Measurements from ENCODE around the gene HOXC13. TPM values are rescaled to one million over a fixed set of nuclear protein-coding genes. Genes with fewer than 3 reads are reported as not detected.

Gene HOXC13
- total and polyA plus RNA-seq, 2 of the 13 experiments (the other 11 are each of a cell fraction or from before 2014, with no cell fraction given) = 0.07 TPM; not detected in 1

DNA sequence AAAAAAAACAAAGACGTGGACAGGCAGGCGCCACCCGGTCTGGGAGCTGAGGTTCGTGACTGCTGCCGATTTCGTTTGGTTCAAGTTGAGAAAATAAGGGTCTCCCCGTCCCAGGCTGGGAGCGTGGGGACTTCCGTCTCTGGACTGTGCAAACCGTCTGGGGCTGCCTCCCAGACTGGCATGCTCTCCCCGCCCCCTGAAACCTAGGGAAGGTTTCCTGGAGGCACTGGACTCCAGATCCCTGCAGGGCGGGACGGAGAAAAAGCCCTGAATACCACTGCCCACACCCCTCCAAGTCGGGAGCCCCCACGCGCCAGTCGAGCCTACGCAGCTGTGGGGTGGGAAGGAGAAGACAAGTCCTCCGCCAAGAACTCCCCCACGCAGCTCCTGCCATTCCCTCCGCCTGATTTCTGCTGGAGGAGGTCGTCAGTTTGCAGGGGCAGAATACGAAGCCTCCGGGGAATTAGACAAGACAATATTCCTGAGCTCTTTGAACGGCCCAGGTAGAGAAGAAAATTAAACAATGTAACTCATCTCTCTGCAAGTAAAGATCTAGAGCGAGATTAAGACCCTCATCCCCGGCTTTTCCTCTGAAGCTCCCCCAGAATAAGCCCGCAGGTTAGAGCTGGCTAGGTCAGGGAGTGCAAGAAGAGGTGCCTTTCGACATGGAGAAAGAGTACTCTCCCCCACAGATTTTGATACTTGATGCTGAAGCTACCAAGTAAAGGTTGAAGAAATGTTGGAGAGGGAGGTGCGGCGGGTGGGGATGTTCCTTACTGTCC is 10.4 kb upstream of the HOXC13 start (continued):
- TF ChIP-seq ZNF44 (CRISPR knock-in tag; IDR thresholded peaks at IDR 0.05) = no peak

DNA sequence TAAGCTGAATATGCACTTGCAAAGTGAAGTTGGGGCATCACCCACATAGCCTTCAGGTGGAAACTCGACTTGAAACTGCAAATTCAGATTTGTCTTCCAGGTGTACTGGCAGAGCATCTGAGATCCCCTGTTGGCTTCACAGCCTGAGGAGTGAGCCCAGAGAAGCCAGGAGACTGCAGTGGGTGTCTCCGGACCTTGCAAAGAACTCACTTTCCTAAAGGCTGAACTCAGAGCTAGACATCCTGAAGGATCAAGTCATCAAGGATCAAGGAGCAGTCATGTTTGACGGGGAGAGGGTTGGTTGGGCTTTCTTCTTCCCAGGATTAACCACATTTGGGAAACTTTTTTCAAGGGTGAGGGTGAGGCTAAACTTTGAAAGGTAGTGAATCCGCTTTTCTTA is 9.1 kb upstream of the HOXC13 start:
- TF ChIP-seq MYNN (CRISPR knock-in tag; IDR thresholded peaks at IDR 0.05; ENCODE audit: low read depth) (no peak), DMAP1 (CRISPR knock-in tag; IDR thresholded peaks at IDR 0.05) (no peak), NONO (IDR thresholded peaks at IDR 0.05) (no peak), NONO (CRISPR knock-in tag; conservative IDR thresholded peaks at IDR 0.05) (no peak), ZNF546 (CRISPR knock-in tag; conservative IDR thresholded peaks at IDR 0.05) (no peak), KMT2A (CRISPR knock-in tag; IDR thresholded peaks at IDR 0.05) (no peak), ATF7 (IDR thresholded peaks at IDR 0.05) (no peak), ATF7 (CRISPR knock-in tag; IDR thresholded peaks at IDR 0.05) (no peak), ZNF709 (CRISPR knock-in tag; IDR thresholded peaks at IDR 0.05) (no peak), NFIB (CRISPR knock-in tag; IDR thresholded peaks at IDR 0.05; ENCODE audit: borderline replicate concordance) (no peak), ZNF543 (CRISPR knock-in tag; IDR thresholded peaks at IDR 0.05) (no peak), SATB2 (CRISPR knock-in tag; IDR thresholded peaks at IDR 0.05) (no peak), ZNF17 (CRISPR knock-in tag; IDR thresholded peaks at IDR 0.05) (no peak), ZNF10 (CRISPR knock-in tag; IDR thresholded peaks at IDR 0.05; ENCODE audit: borderline replicate concordance, low read depth) (no peak), ZNF883 (CRISPR knock-in tag; IDR thresholded peaks at IDR 0.05; ENCODE audit: not compliant biosample characterization) (no peak), SUZ12 (IDR thresholded peaks at IDR 0.05; ENCODE audit: low read depth, low read length) (no peak), ZNF740 (CRISPR knock-in tag; IDR thresholded peaks at IDR 0.05) (no peak), ZNF547 (CRISPR knock-in tag; IDR thresholded peaks at IDR 0.05) (no peak), ZNF556 (CRISPR knock-in tag; IDR thresholded peaks at IDR 0.05; ENCODE audit: borderline replicate concordance) (no peak)
- TF ChIP-seq, protein P1, sequence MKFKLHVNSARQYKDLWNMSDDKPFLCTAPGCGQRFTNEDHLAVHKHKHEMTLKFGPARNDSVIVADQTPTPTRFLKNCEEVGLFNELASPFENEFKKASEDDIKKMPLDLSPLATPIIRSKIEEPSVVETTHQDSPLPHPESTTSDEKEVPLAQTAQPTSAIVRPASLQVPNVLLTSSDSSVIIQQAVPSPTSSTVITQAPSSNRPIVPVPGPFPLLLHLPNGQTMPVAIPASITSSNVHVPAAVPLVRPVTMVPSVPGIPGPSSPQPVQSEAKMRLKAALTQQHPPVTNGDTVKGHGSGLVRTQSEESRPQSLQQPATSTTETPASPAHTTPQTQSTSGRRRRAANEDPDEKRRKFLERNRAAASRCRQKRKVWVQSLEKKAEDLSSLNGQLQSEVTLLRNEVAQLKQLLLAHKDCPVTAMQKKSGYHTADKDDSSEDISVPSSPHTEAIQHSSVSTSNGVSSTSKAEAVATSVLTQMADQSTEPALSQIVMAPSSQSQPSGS (CRISPR knock-in tag; IDR thresholded peaks at IDR 0.05) = no peak
- 3% methylated on average over 4 of the region's 4 CpGs for WGBS (ENCODE audit: low lambda C conversion rate)
- Histone ChIP-seq H3K36me3 (replicated peaks in 1 of 2; ENCODE audit: control insufficient read depth in 1 of 2, insufficient read depth in 2 of 2, low read length in 2 of 2) (no peaks in the 10 kb centered on the region), H2AFZ (ENCODE audit: low read length) (no peak overlapping the region), H3K27ac (ENCODE audit: extremely low read length, insufficient read depth, low read length) (no peak overlapping the region), H3K4me3 (replicated peaks in 1 of 3; ENCODE audit: insufficient read depth in 1 of 3, low read depth in 2 of 3, low read length in 3 of 3) (no peak overlapping the region), H3K79me2 (ENCODE audit: insufficient read depth, low read length) (no peaks in the 10 kb centered on the region), H3K4me1 (ENCODE audit: insufficient read depth, low read length) (no peaks in the 10 kb centered on the region), H3K9me3 (ENCODE audit: low read length) (no peaks in the 10 kb centered on the region), H3K9ac (ENCODE audit: insufficient read depth, low read depth, low read length) (no peak overlapping the region), H3K27me3 (ENCODE audit: control insufficient read depth in 1 of 2, insufficient read depth in 2 of 2, low read length in 2 of 2) (peaks cover 4 to 87% of the 10 kb centered on the region in 2 experiments), H3K4me2 (ENCODE audit: low read depth, low read length) (no peak overlapping the region), H4K20me1 (ENCODE audit: insufficient read depth, low read length) (no peaks in the 10 kb centered on the region)
- POLR2A ChIA-PET = no interaction called here
- DNase-seq (ENCODE audit: low spot score) (no peak), ATAC-seq (no peak), FAIRE-seq (no peak)
- in situ Hi-C loops (cut with HindIII; ENCODE audit: extremely low pct_ligation_motif_present, low pct_unique_long_range_greater_than_20kb) = loop anchor here (25.0 kb wide), 1 partner anchor 142 kb away; no protein-coding TSS in a partner anchor
- BruUV-seq (replicated peaks) = no TSS peak
- intact Hi-C loops (cut with micrococcal nuclease; ENCODE audit: unreplicated experiment) = no loop called here
- CTCF ChIA-PET (ENCODE audit: low intra/inter-chr PET ratio, low total read pairs) = no interaction called here

All from HepG2 (cell line).